Ovary (tissue), 3 donors: Measurements from ENCODE around the gene PLA1A.

Source experiments
- CTCF ChIP-seq, 3 donors: fragments of 450-650 bp in 2 of 3; fragments of 200-600 bp in 1 of 3; IDR thresholded peaks; one replicate each; pipeline versions ENCODE4 v1.5.1 to v1.8.0; 2016 to 2022; ENCODE audit warnings: antibody characterized with exemption in 3 of 3, mild to moderate bottlenecking in 1 of 3
- POLR2A ChIP-seq: fragments of 450-650 bp; IDR thresholded peaks from one replicate; pipeline ENCODE4 v1.6.1; 2017; ENCODE audit warnings: antibody characterized with exemption, mild to moderate bottlenecking, moderate library complexity
- donor health status: DM: no; HTN: no; CAD: no.

GRCh38 chr3:119571230-119571629 lies 26.5 kb upstream of the PLA1A start:
- TF ChIP-seq CTCF (IDR thresholded peaks at IDR 0.05) (no peak), POLR2A (no peak)
